22Rv1 (cell line): ENCODE results near the gene LMBRD1.

Experiments used
- ZFX ChIP-seq: fragments of 450-650 bp; IDR thresholded peaks from 2 replicates; pipeline ENCODE4 v1.6.1; 2017; ENCODE audit warnings: antibody characterized with exemption, borderline replicate concordance
- TF ChIP-seq, protein P1 (sequence below): fragments of 450-650 bp; IDR thresholded peaks from 2 replicates; pipeline ENCODE4 v1.5.1; 2017; ENCODE audit warnings: mild to moderate bottlenecking

DNA sequence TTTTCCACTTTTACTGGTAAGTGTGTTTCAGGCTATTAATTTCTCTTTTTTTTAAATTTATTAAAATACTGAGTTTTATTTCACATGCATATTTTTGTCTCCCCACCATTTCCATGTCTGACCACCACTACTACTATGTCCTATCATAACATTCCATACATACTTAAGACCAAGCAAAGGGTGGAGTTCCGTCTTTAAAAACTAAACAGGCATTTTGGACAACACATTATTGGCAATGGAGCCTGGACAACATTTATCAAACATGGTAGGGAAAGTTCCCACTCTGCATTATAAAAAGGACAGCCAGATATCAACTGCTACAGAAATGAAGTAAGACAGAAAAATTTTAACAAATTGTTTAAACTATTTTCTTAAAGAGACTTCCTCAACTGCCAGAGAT is 91.9 kb downstream of the LMBRD1 start:
- no peak for TF ChIP-seq ZFX
- TF ChIP-seq, protein P1, sequence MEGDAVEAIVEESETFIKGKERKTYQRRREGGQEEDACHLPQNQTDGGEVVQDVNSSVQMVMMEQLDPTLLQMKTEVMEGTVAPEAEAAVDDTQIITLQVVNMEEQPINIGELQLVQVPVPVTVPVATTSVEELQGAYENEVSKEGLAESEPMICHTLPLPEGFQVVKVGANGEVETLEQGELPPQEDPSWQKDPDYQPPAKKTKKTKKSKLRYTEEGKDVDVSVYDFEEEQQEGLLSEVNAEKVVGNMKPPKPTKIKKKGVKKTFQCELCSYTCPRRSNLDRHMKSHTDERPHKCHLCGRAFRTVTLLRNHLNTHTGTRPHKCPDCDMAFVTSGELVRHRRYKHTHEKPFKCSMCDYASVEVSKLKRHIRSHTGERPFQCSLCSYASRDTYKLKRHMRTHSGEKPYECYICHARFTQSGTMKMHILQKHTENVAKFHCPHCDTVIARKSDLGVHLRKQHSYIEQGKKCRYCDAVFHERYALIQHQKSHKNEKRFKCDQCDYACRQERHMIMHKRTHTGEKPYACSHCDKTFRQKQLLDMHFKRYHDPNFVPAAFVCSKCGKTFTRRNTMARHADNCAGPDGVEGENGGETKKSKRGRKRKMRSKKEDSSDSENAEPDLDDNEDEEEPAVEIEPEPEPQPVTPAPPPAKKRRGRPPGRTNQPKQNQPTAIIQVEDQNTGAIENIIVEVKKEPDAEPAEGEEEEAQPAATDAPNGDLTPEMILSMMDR, result no peak
